K562 (cell line): ENCODE results near the gene MTMR4. TPM values are rescaled to one million over a fixed set of nuclear protein-coding genes. Genes with fewer than 3 reads are reported as not detected.

Experiments
- ATAC-seq: fragments of 200-7000 bp; cut with Tn5 transposase; 3 replicates; pipeline ENCODE4 v1.9.1; 2020; ENCODE audit warnings: moderate library complexity
- BruUV-seq: library from RNA; stranded (reverse); fragments of 400-500 nt; replicated peaks from 2 replicates; lab custom pipeline; 2021; lab: Mats Ljungman, UMichigan
- CTCF ChIA-PET: fragments of 300-600 bp; formaldehyde crosslinking; extraction: SDS; loops from one replicate; lab custom pipeline; 2021; ENCODE audit warnings: low intra/inter-chr PET ratio; lab: Yijun Ruan, JAX
- POLR2A ChIA-PET: fragments of 300-600, 350-650 bp; sonication (Branson Sonifier 250); formaldehyde crosslinking; extraction: SDS; loops from one replicate; lab custom pipeline; 2021; ENCODE audit warnings: antibody characterized with exemption, inconsistent platforms; lab: Yijun Ruan, JAX
- DNase-seq, 4 experiments: peaks; one replicate each; pipeline versions ENCODE4 v3.0.0 to v3.0.0-alpha.2; 2011 to 2018; ENCODE audit warnings: low spot score in 3 of 4, mixed read lengths in 3 of 4; ENCODE audit errors: extremely low read depth in 1 of 4
- FAIRE-seq: peaks from 2 replicates; lab custom pipeline; 2011; peaks lifted over from hg19 to GRCh38; lab: Jason Lieb, UNC
- H2AFZ ChIP-seq: 2 replicates; pipeline ENCODE4 v1.6.0; 2011; ENCODE audit warnings: low read depth, low read length, control low read depth, inconsistent platforms
- H3K27ac ChIP-seq: fragments of 200-600 bp; 3 replicates; pipeline ENCODE4 v1.8.0; 2011; ENCODE audit warnings: low read depth, mild to moderate bottlenecking, control low read depth, inconsistent platforms, low read length, moderate library complexity, mixed read lengths; ENCODE audit errors: extremely low read depth
- H3K27me3 ChIP-seq, 2 experiments: fragments of 300-600 bp in 1 of 2; 2 replicates in 1 of 2; 3 replicates in 1 of 2; pipeline versions ENCODE4 v1.6.0 to v1.8.0; 2011; ENCODE audit warnings: inconsistent platforms in 2 of 2, low read length in 2 of 2, mild to moderate bottlenecking in 1 of 2, mixed read lengths in 1 of 2, moderate library complexity in 1 of 2; ENCODE audit not compliant: control insufficient read depth in 2 of 2, insufficient read depth in 2 of 2
- H3K36me3 ChIP-seq: fragments of 300-600 bp; 3 replicates; pipeline ENCODE4 v1.8.0; 2011; ENCODE audit warnings: mild to moderate bottlenecking, low read length, inconsistent platforms; ENCODE audit not compliant: control insufficient read depth, insufficient read depth
- H3K4me1 ChIP-seq, 2 experiments: fragments of 200-600 bp in 1 of 2; replicated peaks in 1 of 2; 2 replicates in 1 of 2; 3 replicates in 1 of 2; pipeline versions ENCODE4 v1.5.1 to v1.8.0; 2011; ENCODE audit warnings: inconsistent platforms in 2 of 2, low read length in 2 of 2, mild to moderate bottlenecking in 1 of 2, mixed read lengths in 1 of 2, moderate library complexity in 1 of 2; ENCODE audit not compliant: control insufficient read depth in 2 of 2, insufficient read depth in 2 of 2
- H3K4me2 ChIP-seq: 2 replicates; pipeline ENCODE4 v1.6.1; 2011; ENCODE audit warnings: low read length, control low read depth, inconsistent platforms, mixed read lengths; ENCODE audit not compliant: insufficient read depth
- H3K4me3 ChIP-seq: fragments of 200-600 bp; sonication (generic), shearing (Covaris generic); 2 replicates; pipeline ENCODE4 v1.5.1; 2016; ENCODE audit warnings: control low read depth, inconsistent platforms
- H3K79me2 ChIP-seq: fragments of 200-600 bp; 3 replicates; pipeline ENCODE4 v1.8.0; 2011; ENCODE audit warnings: low read length, inconsistent platforms; ENCODE audit not compliant: control insufficient read depth, insufficient read depth
- H3K9ac ChIP-seq, 2 experiments: 2 replicates each; pipeline versions ENCODE4 v1.6.0 to v1.6.1; 2011; ENCODE audit warnings: low read depth in 2 of 2, low read length in 2 of 2, control low read depth in 1 of 2, inconsistent platforms in 1 of 2, mild to moderate bottlenecking in 1 of 2, mixed read lengths in 1 of 2; ENCODE audit not compliant: insufficient read depth in 1 of 2
- H3K9me1 ChIP-seq: one replicate; pipeline ENCODE4 v1.6.0; 2011; ENCODE audit warnings: inconsistent platforms, mild to moderate bottlenecking, low read length, moderate library complexity; ENCODE audit not compliant: control insufficient read depth, insufficient read depth
- H3K9me3 ChIP-seq: replicated peaks from 2 replicates; pipeline ENCODE4 v1.5.1; 2011; ENCODE audit warnings: low read depth, low read length, inconsistent platforms; ENCODE audit not compliant: control insufficient read depth, insufficient read depth
- H4K20me1 ChIP-seq: replicated peaks from 2 replicates; pipeline ENCODE4 v1.6.1; 2011; ENCODE audit warnings: low read length, inconsistent platforms, mixed read lengths; ENCODE audit not compliant: control insufficient read depth, insufficient read depth
- ATF3 ChIP-seq, 2 experiments: fragments of 450-650 bp in 1 of 2; sonication (generic) in 1 of 2; formaldehyde crosslinking in 1 of 2; IDR thresholded peaks in 1 of 2; conservative IDR thresholded peaks in 1 of 2; 2 replicates each; pipeline versions ENCODE4 v1.6.1 to v1.8.1; 2016 to 2023; ENCODE audit warnings: mild to moderate bottlenecking in 2 of 2, moderate library complexity in 2 of 2, inconsistent platforms in 1 of 2, missing genetic modification reagents in 1 of 2
- BRF2 ChIP-seq: IDR thresholded peaks from 3 replicates; pipeline ENCODE4 v1.6.1; 2011; ENCODE audit warnings: borderline replicate concordance, mild to moderate bottlenecking; ENCODE audit not compliant: insufficient read length, insufficient read depth
- CLOCK ChIP-seq: fragments of 250-450 bp; sonication (Bioruptor Pico); IDR thresholded peaks from 2 replicates; pipeline ENCODE4 v1.4.0; 2020; ENCODE audit warnings: mild to moderate bottlenecking, moderate library complexity, borderline replicate concordance
- FOSL1 ChIP-seq: fragments of 200-800 bp; sonication (Bioruptor generic); conservative IDR thresholded peaks from 2 replicates; pipeline ENCODE4 v1.6.1; 2016; ENCODE audit warnings: missing genetic modification characterization, missing compliant biosample characterization
- JUND ChIP-seq, 2 experiments: IDR thresholded peaks; 2 replicates in 1 of 2; 3 replicates in 1 of 2; pipeline ENCODE4 v1.6.1; 2011; ENCODE audit warnings: borderline replicate concordance in 2 of 2, low read depth in 2 of 2, low read length in 2 of 2, improper control_type of control experiment in 1 of 2, missing biosample characterization in 1 of 2, missing genetic modification characterization in 1 of 2, missing genetic modification reagents in 1 of 2
- MTA1 ChIP-seq: fragments of 450-650 bp; IDR thresholded peaks from 2 replicates; pipeline ENCODE4 v1.6.1; 2017; ENCODE audit warnings: borderline replicate concordance
- THRA ChIP-seq: fragments of 450-650 bp; IDR thresholded peaks from 2 replicates; pipeline ENCODE4 v1.6.1; 2017; ENCODE audit warnings: mild to moderate bottlenecking, moderate library complexity
- WGBS: fragments of 100-300 bp; shearing (Covaris generic); methylation state at CpG from one replicate; pipeline ENCODE4 v1.1.6; 2016; ENCODE audit warnings: low coverage, mixed read lengths; ENCODE audit not compliant: insufficient coverage; ENCODE audit errors: missing lambda C conversion rate; 5-methylcytosine and 5-hydroxymethylcytosine counted together
- in situ Hi-C: fragments of 300-500 bp; cut with MboI; formaldehyde crosslinking; loops from 4 replicates; pipeline ENCODE4 v1.15.0; 2018; ENCODE audit warnings: inconsistent platforms, mixed read lengths
- intact Hi-C: fragments of 100-400 bp; cut with micrococcal nuclease; formaldehyde crosslinking; loops from 2 replicates; pipeline ENCODE4 v1.14.2; 2022
- polyA plus RNA-seq, 8 experiments: library from polyadenylated mRNA; depleted of rRNA in 4 of 8; stranded (reverse) in 5 of 8; unstranded in 3 of 8; fragments of >200 nt; fragmentation: Nextera tagmentation in 2 of 8; fragmentation: Illumina TruSeq in 1 of 8; extraction: Ambion mirVana in 2 of 8; extraction: Trizol in 1 of 8; gene quantifications; 2 replicates each; pipeline versions ENCODE4 v1.2.1 to v1.2.3, GENCODE V29; 2011 to 2014; ENCODE audit warnings: inconsistent platforms in 1 of 8, missing spikeins in 1 of 8
- total RNA-seq, 7 experiments: library from RNA; depleted of rRNA in 6 of 7; stranded (reverse); fragments of >200 nt in 6 of 7; fragmentation: Illumina TruSeq in 2 of 7; extraction: Trizol in 2 of 7; gene quantifications; 2 replicates each; pipeline versions ENCODE4 v1.2.1 to v1.2.3, GENCODE V29; 2011 to 2021; ENCODE audit warnings: low replicate concordance in 1 of 7

MTMR4 gene
- total and polyA plus RNA-seq, 9 of the 15 experiments (the other 6 are each of a cell fraction or from before 2014, with no cell fraction given): 8.8 to 45.7 (median 28.7) TPM

GRCh38 chr17:58452738-58453137 lies 61.7 kb downstream of the MTMR4 start:
- H3K9me3 ChIP-seq: no peaks in the 10 kb centered on the region
- H3K4me2 ChIP-seq: no peak overlapping the region
- H3K79me2 ChIP-seq: no peaks in the 10 kb centered on the region
- no peak for ATAC-seq
- 95% methylated on average over 1 of the region's 1 CpG for WGBS
- H3K4me3 ChIP-seq: no peak overlapping the region
- no peaks in the 10 kb centered on the region for H4K20me1 ChIP-seq
- no peak overlapping the region for H3K27ac ChIP-seq
- no peak overlapping the region for H2AFZ ChIP-seq
- no TSS peak for BruUV-seq
- no peaks in the 10 kb centered on the region for H3K36me3 ChIP-seq
- H3K9ac ChIP-seq: no peak overlapping the region
- in situ Hi-C loops (loop anchor here (10.0 kb wide), 1 partner anchor 328 kb away; no protein-coding TSS in a partner anchor), intact Hi-C loops (no loop called here)
- H3K4me1 ChIP-seq: no peaks in the 10 kb centered on the region
- H3K27me3 ChIP-seq: no peaks in the 10 kb centered on the region
- H3K9me1 ChIP-seq: no peaks in the 10 kb centered on the region
- ChIA-PET CTCF (no interaction called here), POLR2A (no interaction called here)
- FAIRE-seq: no peak
- no peak for DNase-seq
- TF ChIP-seq CLOCK (no peak), JUND (IDR thresholded peaks at IDR 0.05; ENCODE audit: borderline replicate concordance, low read depth, low read length) (peak; percentile 50; the same call in 1 of the 2 replicates), JUND (tag; IDR thresholded peaks at IDR 0.05; ENCODE audit: borderline replicate concordance, low read depth, low read length) (peak; percentile 12; the same call in 1 of the 3 replicates), ATF3 (IDR thresholded peaks at IDR 0.05) (peak; percentile 69; the same call in 1 of the 2 replicates), ATF3 (CRISPR knock-in tag; conservative IDR thresholded peaks at IDR 0.05) (no peak), THRA (no peak), FOSL1 (tag) (peak; percentile 55; the same call in 1 of the 2 replicates), MTA1 (no peak), BRF2 (no peak)
